Spleen (tissue), 11 donors: ENCODE data around the gene ZC3H12C. TPM values are rescaled to one million over a fixed set of nuclear protein-coding genes. Genes with fewer than 3 reads are reported as not detected.

Experiments
- DNase-seq: peaks from one replicate; pipeline ENCODE4 v3.0.0-alpha.2; 2020
- H3K27ac ChIP-seq, 8 donors: fragments of 200-600 bp; sonication (generic) in 7 of 8; 1 replicate in 4 of 8; 2 replicates in 4 of 8; pipeline versions ENCODE4 v1.5.0 to v1.8.0; 2016 to 2021; ENCODE audit warnings: inconsistent platforms in 4 of 8, mild to moderate bottlenecking in 4 of 8, moderate library complexity in 1 of 8
- H3K27me3 ChIP-seq, 7 donors: fragments of 200-600 bp; sonication (generic) in 6 of 7; replicated peaks in 1 of 7; 1 replicate in 4 of 7; 2 replicates in 3 of 7; pipeline versions ENCODE4 v1.5.0 to v1.8.0; 2016 to 2021; ENCODE audit warnings: inconsistent platforms in 3 of 7, mild to moderate bottlenecking in 1 of 7
- H3K36me3 ChIP-seq, 6 donors: fragments of 200-600 bp; sonication (generic) in 5 of 6; 1 replicate in 4 of 6; 2 replicates in 2 of 6; pipeline versions ENCODE4 v1.5.0 to v1.8.0; 2016 to 2021; ENCODE audit warnings: inconsistent platforms in 2 of 6
- H3K4me1 ChIP-seq, 6 donors: fragments of 200-600 bp; sonication (generic) in 5 of 6; 1 replicate in 3 of 6; 2 replicates in 3 of 6; pipeline versions ENCODE4 v1.5.0 to v1.8.0; 2016 to 2021; ENCODE audit warnings: inconsistent platforms in 3 of 6
- H3K4me3 ChIP-seq, 8 donors: fragments of 200-600 bp; sonication (generic) in 7 of 8; 1 replicate in 4 of 8; 2 replicates in 4 of 8; pipeline versions ENCODE4 v1.5.0 to v1.8.0; 2016 to 2021; ENCODE audit warnings: inconsistent platforms in 4 of 8, mild to moderate bottlenecking in 4 of 8, moderate library complexity in 2 of 8
- H3K9me3 ChIP-seq, 8 donors: fragments of 200-600 bp; sonication (generic) in 7 of 8; 1 replicate in 4 of 8; 2 replicates in 4 of 8; pipeline versions ENCODE4 v1.5.0 to v1.8.0; 2016 to 2021; ENCODE audit warnings: inconsistent platforms in 4 of 8
- CTCF ChIP-seq, 11 experiments: fragments of 200-600 bp in 7 of 11; fragments of 450-650 bp in 4 of 11; sonication (generic) in 4 of 11; IDR thresholded peaks in 8 of 11; conservative IDR thresholded peaks in 3 of 11; 1 replicate in 7 of 11; 2 replicates in 4 of 11; pipeline versions ENCODE4 v1.4.0 to v1.8.0; 2016 to 2021; ENCODE audit warnings: antibody characterized with exemption in 11 of 11, inconsistent platforms in 4 of 11, mild to moderate bottlenecking in 1 of 11
- POLR2A ChIP-seq, 3 donors: fragments of 450-650 bp; IDR thresholded peaks; one replicate each; pipeline ENCODE4 v1.5.1; 2017; ENCODE audit warnings: antibody characterized with exemption in 3 of 3, mild to moderate bottlenecking in 1 of 3
- POLR2AphosphoS5 ChIP-seq, 3 donors: sonication (generic); formaldehyde crosslinking; IDR thresholded peaks; one replicate each; pipeline ENCODE4 v1.5.1; 2017; ENCODE audit warnings: antibody characterized with exemption in 3 of 3
- WGBS, 5 donors: extraction: QIAGEN DNeasy Blood & Tissue Kit in 3 of 5; methylation state at CpG; one replicate each; pipeline versions ENCODE4 v1.1.5 to v1.1.7; 2013 to 2018; 5-methylcytosine and 5-hydroxymethylcytosine counted together
- intact Hi-C: fragments of 100-400 bp; cut with DNase I; formaldehyde crosslinking; loops from one replicate; pipeline ENCODE4 v1.15.0; 2023; ENCODE audit warnings: low total_unique reads
- polyA plus RNA-seq, 3 donors: library from polyadenylated mRNA; stranded (reverse); fragments of 200-250 nt; gene quantifications; one replicate each; pipeline ENCODE4 v1.2.1, GENCODE V29; 2013
- total RNA-seq, 7 donors: library from RNA; depleted of rRNA in 3 of 7; stranded (reverse); fragments of >200 nt in 3 of 7; fragmentation: NEBNext Ultra II Directional in 4 of 7; extraction: Animal tissue kit (Norgen Biotek cat#: 25700) in 4 of 7; gene quantifications; one replicate each; pipeline versions ENCODE4 v1.1.0 to v1.2.1, GENCODE V29; 2016 to 2021
- donor health status: healthy with polysubstance abuse.
- donor health status: DM: no; HTN: no; CAD: no; lungs with moderate emphysema.
- donor health status: DM: no; HTN: no; CAD: no.
- donor health status: Bipolar disorder and iron deficiency.
- donor health status: healthy.
- donor health status: DM: no; HTN: no; CAD: no.
- donor health status: DM: yes; HTN: yes; CAD: no.

Gene ZC3H12C
- total and polyA plus RNA-seq, 10 donors, result 0.44 to 10.4 (median 5.1) TPM

- WGBS, 5 donors, result 87 to 91% (median 90%) methylated on average over 10 of the region's 10 CpGs
- no peak for TF ChIP-seq CTCF (IDR thresholded peaks at IDR 0.05 in 8 of 11, conservative IDR thresholded peaks at IDR 0.05 in 3 of 11)
- TF ChIP-seq POLR2AphosphoS5 (IDR thresholded peaks at IDR 0.05), result no peak
- TF ChIP-seq POLR2A (IDR thresholded peaks at IDR 0.05), result no peak
- no peaks in the 10 kb centered on the region for H3K36me3 ChIP-seq
- H3K4me3 ChIP-seq, result no peak overlapping the region
- H3K4me1 ChIP-seq, result peaks cover 0 to 2% (median 0%) of the 10 kb centered on the region in 6 donors
- H3K27ac ChIP-seq, result no peak overlapping the region
- DNase-seq, result no peak
- H3K27me3 ChIP-seq, result no peaks in the 10 kb centered on the region
- intact Hi-C loops, result no loop called here
- H3K9me3 ChIP-seq, result no peaks in the 10 kb centered on the region
These were observed 37.5 kb downstream of the ZC3H12C start for GRCh38 chr11:110130642-110131238.

- WGBS, 5 donors, result 79 to 91% (median 90%) methylated on average over 6 of the region's 6 CpGs
- no peak for DNase-seq
- intact Hi-C loops, result no loop called here
- TF ChIP-seq CTCF (IDR thresholded peaks at IDR 0.05 in 8 of 11, conservative IDR thresholded peaks at IDR 0.05 in 3 of 11), result no peak
- TF ChIP-seq POLR2AphosphoS5 (IDR thresholded peaks at IDR 0.05), result no peak
- Histone ChIP-seq H3K9me3 (no peaks in the 10 kb centered on the region), H3K36me3 (no peaks in the 10 kb centered on the region), H3K27me3 (no peaks in the 10 kb centered on the region), H3K4me1 (peaks cover 0 to 2% (median 0%) of the 10 kb centered on the region in 6 donors), H3K4me3 (no peak overlapping the region), H3K27ac (no peak overlapping the region)
These were observed 38.4 kb downstream of the ZC3H12C start for GRCh38 chr11:110131386-110132123.

GRCh38 chr11:110133160-110133559 lies 40.0 kb downstream of the ZC3H12C start:
- 82 to 89% (median 86%) methylated on average over 2 of the region's 2 CpGs for WGBS, 5 donors

GRCh38 chr11:110134110-110134509 lies 40.9 kb downstream of the ZC3H12C start:
- Histone ChIP-seq H3K4me1 (no peaks in the 10 kb centered on the region), H3K27me3 (no peaks in the 10 kb centered on the region), H3K4me3 (no peak overlapping the region), H3K27ac (no peak overlapping the region), H3K9me3 (no peaks in the 10 kb centered on the region), H3K36me3 (no peaks in the 10 kb centered on the region)
- intact Hi-C loops, result no loop called here
- TF ChIP-seq POLR2AphosphoS5 (IDR thresholded peaks at IDR 0.05) (no peak), POLR2A (IDR thresholded peaks at IDR 0.05) (no peak), CTCF (IDR thresholded peaks at IDR 0.05 in 8 of 11, conservative IDR thresholded peaks at IDR 0.05 in 3 of 11) (no peak)
- WGBS, 5 donors, result 83 to 92% (median 91%) methylated on average over 6 of the region's 6 CpGs
- DNase-seq, result no peak

More at GRCh38 chr11:110133160-110133559, 40.0 kb downstream of the ZC3H12C start:
- Histone ChIP-seq H3K9me3 (no peaks in the 10 kb centered on the region), H3K27ac (no peak overlapping the region), H3K4me3 (no peak overlapping the region), H3K4me1 (peaks cover 0 to under 1% (median 0%) of the 10 kb centered on the region in 6 donors), H3K36me3 (no peaks in the 10 kb centered on the region), H3K27me3 (no peaks in the 10 kb centered on the region)
- TF ChIP-seq POLR2A (IDR thresholded peaks at IDR 0.05), result no peak
- intact Hi-C loops, result no loop called here
- no peak for DNase-seq
